KMS-11 (cell line): ENCODE measurements around the gene ARFGEF2.

Experiments
- H2AFZ ChIP-seq: fragments of 200-600 bp; sonication (generic); 2 replicates; pipeline ENCODE4 v1.6.1; 2016; ENCODE audit warnings: antibody characterized with exemption, mixed run types, low read depth
- H3K27ac ChIP-seq: fragments of 200-600 bp; sonication (generic); 2 replicates; pipeline ENCODE4 v1.6.1; 2016; ENCODE audit warnings: mild to moderate bottlenecking, mixed run types
- H3K27me3 ChIP-seq: fragments of 200-600 bp; sonication (generic); 2 replicates; pipeline ENCODE4 v1.6.1; 2017; ENCODE audit warnings: mild to moderate bottlenecking, low read depth, mixed run types, moderate library complexity; ENCODE audit not compliant: insufficient read depth
- H3K36me3 ChIP-seq: fragments of 200-600 bp; sonication (generic); 2 replicates; pipeline ENCODE4 v1.6.1; 2017; ENCODE audit warnings: mild to moderate bottlenecking, mixed run types; ENCODE audit not compliant: insufficient read depth
- H3K4me1 ChIP-seq: fragments of 200-600 bp; sonication (generic); 2 replicates; pipeline ENCODE4 v1.6.1; 2016; ENCODE audit warnings: mild to moderate bottlenecking, low read depth, mixed run types; ENCODE audit not compliant: poor library complexity, severe bottlenecking
- H3K4me2 ChIP-seq: fragments of 200-600 bp; sonication (generic); 2 replicates; pipeline ENCODE4 v1.7.0; 2016; ENCODE audit warnings: mild to moderate bottlenecking, mixed run types
- H3K4me3 ChIP-seq: fragments of 200-600 bp; sonication (generic); IDR thresholded peaks from 2 replicates; pipeline ENCODE4 v1.6.1; 2017; ENCODE audit warnings: low read depth, low read length, mixed read lengths; ENCODE audit not compliant: insufficient read depth
- H3K79me2 ChIP-seq: fragments of 200-600 bp; sonication (generic); 2 replicates; pipeline ENCODE4 v1.6.1; 2016; ENCODE audit warnings: low read depth, mixed run types; ENCODE audit not compliant: insufficient read depth
- H3K9ac ChIP-seq: fragments of 200-600 bp; sonication (generic); 2 replicates; pipeline ENCODE4 v1.6.1; 2016; ENCODE audit warnings: mild to moderate bottlenecking, mixed run types
- H4K20me1 ChIP-seq: fragments of 200-600 bp; sonication (generic); 2 replicates; pipeline ENCODE4 v1.6.1; 2016; ENCODE audit warnings: mild to moderate bottlenecking, mixed run types; ENCODE audit not compliant: insufficient read depth
- TF ChIP-seq, protein P1 (sequence below): fragments of 200-600 bp; sonication (generic); conservative IDR thresholded peaks from 2 replicates; pipeline ENCODE4 v1.6.1; 2017; ENCODE audit warnings: low read depth, mild to moderate bottlenecking, antibody characterized with exemption, low read length, moderate library complexity, mixed read lengths

ARFGEF2 gene

GRCh38 chr20:48949304-48950170 is 28.0 kb downstream of the ARFGEF2 start:
- Histone ChIP-seq H3K4me3 (no peak overlapping the region), H3K27ac (no peak overlapping the region), H3K4me2 (no peak overlapping the region), H3K36me3 (peaks cover 6% of the 10 kb centered on the region; the same call in 1 of the 2 replicates), H3K27me3 (no peaks in the 10 kb centered on the region), H2AFZ (no peak overlapping the region), H4K20me1 (no peaks in the 10 kb centered on the region), H3K9ac (no peak overlapping the region), H3K79me2 (no peaks in the 10 kb centered on the region), H3K4me1 (no peaks in the 10 kb centered on the region)
- TF ChIP-seq, protein P1, sequence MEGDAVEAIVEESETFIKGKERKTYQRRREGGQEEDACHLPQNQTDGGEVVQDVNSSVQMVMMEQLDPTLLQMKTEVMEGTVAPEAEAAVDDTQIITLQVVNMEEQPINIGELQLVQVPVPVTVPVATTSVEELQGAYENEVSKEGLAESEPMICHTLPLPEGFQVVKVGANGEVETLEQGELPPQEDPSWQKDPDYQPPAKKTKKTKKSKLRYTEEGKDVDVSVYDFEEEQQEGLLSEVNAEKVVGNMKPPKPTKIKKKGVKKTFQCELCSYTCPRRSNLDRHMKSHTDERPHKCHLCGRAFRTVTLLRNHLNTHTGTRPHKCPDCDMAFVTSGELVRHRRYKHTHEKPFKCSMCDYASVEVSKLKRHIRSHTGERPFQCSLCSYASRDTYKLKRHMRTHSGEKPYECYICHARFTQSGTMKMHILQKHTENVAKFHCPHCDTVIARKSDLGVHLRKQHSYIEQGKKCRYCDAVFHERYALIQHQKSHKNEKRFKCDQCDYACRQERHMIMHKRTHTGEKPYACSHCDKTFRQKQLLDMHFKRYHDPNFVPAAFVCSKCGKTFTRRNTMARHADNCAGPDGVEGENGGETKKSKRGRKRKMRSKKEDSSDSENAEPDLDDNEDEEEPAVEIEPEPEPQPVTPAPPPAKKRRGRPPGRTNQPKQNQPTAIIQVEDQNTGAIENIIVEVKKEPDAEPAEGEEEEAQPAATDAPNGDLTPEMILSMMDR: no peak

GRCh38 chr20:48951041-48951440 is 29.5 kb downstream of the ARFGEF2 start:
- Histone ChIP-seq H3K9ac (no peak overlapping the region), H3K27me3 (no peaks in the 10 kb centered on the region), H3K27ac (no peak overlapping the region), H4K20me1 (no peaks in the 10 kb centered on the region), H3K4me2 (no peak overlapping the region), H3K79me2 (no peaks in the 10 kb centered on the region), H3K4me1 (no peaks in the 10 kb centered on the region), H2AFZ (no peak overlapping the region), H3K36me3 (peaks cover 6% of the 10 kb centered on the region; the same call in 1 of the 2 replicates), H3K4me3 (no peak overlapping the region)
- TF ChIP-seq, protein P1: no peak

GRCh38 chr20:48951646-48952045 is 30.1 kb downstream of the ARFGEF2 start:
- H2AFZ ChIP-seq: no peak overlapping the region
- no peaks in the 10 kb centered on the region for H3K4me1 ChIP-seq
- peaks cover 6% of the 10 kb centered on the region; the same call in 1 of the 2 replicates for H3K36me3 ChIP-seq
- no peak overlapping the region for H3K4me2 ChIP-seq
- no peaks in the 10 kb centered on the region for H3K79me2 ChIP-seq
- H3K9ac ChIP-seq: no peak overlapping the region
- no peak overlapping the region for H3K4me3 ChIP-seq
- H4K20me1 ChIP-seq: no peaks in the 10 kb centered on the region
- TF ChIP-seq, protein P1: no peak
- H3K27ac ChIP-seq: no peak overlapping the region
- H3K27me3 ChIP-seq: no peaks in the 10 kb centered on the region

GRCh38 chr20:48952656-48953055 is 31.1 kb downstream of the ARFGEF2 start:
- Histone ChIP-seq H3K27ac (no peak overlapping the region), H3K27me3 (no peaks in the 10 kb centered on the region), H3K4me1 (no peaks in the 10 kb centered on the region), H3K4me2 (no peak overlapping the region), H3K36me3 (peaks cover 6% of the 10 kb centered on the region; the same call in 1 of the 2 replicates), H3K9ac (no peak overlapping the region), H4K20me1 (no peaks in the 10 kb centered on the region), H2AFZ (no peak overlapping the region), H3K79me2 (no peaks in the 10 kb centered on the region), H3K4me3 (no peak overlapping the region)
- TF ChIP-seq, protein P1: no peak
